GM12801 (cell line): ENCODE results near the gene PKD1L1.

Experiments
- TF ChIP-seq, protein P1 (sequence below): IDR thresholded peaks from one replicate; pipeline ENCODE4 v1.5.1; 2011; ENCODE audit warnings: control low read depth; ENCODE audit not compliant: insufficient read length; ENCODE audit errors: extremely low read depth

Gene PKD1L1

DNA sequence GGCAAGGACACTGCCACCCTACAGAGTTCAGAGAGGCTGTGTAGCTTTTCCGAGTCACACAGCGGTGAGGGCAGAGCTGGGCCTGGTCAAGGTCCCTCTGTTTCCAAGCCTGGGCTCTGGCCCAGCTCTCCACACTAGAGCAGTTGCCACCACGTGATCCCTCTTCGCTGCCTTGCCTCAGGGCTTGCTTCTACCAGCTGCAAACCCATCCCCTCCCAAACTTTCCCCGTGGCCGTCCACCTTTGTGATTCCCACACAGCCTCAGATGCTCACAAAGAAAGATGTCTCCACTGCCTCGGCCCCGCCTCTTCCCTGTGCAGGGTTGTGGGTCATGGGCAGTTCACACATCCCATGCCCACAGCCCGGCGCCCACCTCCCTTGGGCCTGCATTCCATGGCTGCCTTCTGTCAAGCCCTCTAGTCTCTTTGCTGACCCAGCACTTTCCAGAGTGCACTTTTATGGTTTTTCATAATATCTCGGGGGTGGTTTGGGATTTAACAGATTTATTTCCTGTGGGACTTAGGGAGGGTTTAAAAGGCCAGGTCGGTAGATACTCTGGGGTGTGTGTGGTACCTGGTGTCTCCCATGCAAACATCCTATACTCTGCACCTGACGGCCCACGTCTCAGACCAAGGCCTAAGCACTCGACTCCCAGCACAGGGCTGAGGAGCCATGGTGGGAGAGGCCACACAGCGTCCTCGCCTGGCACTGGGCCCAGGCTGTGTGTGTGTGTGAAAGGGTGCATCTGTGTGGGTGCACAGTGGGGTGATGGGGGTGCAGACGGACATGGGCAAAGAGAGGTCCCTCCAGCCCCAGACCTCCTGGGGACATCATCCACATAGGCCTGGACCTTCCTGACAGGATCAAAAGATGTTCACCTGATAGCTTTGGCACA, 59.6 kb downstream of the PKD1L1 start:
- TF ChIP-seq, protein P1, sequence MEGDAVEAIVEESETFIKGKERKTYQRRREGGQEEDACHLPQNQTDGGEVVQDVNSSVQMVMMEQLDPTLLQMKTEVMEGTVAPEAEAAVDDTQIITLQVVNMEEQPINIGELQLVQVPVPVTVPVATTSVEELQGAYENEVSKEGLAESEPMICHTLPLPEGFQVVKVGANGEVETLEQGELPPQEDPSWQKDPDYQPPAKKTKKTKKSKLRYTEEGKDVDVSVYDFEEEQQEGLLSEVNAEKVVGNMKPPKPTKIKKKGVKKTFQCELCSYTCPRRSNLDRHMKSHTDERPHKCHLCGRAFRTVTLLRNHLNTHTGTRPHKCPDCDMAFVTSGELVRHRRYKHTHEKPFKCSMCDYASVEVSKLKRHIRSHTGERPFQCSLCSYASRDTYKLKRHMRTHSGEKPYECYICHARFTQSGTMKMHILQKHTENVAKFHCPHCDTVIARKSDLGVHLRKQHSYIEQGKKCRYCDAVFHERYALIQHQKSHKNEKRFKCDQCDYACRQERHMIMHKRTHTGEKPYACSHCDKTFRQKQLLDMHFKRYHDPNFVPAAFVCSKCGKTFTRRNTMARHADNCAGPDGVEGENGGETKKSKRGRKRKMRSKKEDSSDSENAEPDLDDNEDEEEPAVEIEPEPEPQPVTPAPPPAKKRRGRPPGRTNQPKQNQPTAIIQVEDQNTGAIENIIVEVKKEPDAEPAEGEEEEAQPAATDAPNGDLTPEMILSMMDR, result no peak

DNA sequence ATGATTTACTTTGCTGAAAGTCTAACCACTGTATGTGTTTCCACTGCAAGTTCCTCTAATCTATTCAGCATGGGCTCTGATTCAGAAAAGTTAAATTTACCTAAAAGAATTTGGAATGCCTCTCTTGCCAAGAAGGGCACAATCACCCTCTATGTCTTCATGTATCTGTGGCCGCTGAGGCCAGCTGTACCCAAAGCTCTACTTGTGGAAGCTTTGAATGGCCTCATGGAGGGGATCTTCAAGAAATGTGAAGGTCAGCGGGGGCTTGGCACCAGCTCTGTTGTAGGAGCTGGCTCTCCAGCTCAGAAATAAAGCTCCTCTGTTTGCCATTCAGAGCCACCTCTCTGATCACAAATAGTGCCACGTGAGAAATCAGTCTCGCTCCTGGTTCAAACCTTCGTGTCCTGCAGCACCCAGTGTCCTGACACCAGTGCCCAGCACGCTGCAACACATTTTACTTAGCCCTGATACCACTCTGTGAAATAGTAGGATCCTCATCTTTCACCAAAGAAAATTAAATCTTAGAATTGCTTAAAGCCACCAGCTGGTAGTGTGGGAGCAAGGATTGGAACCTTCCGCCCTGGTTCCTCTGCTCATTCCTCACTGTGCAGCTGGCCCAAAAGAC, 61.1 kb downstream of the PKD1L1 start:
- TF ChIP-seq, protein P1, result no peak

DNA sequence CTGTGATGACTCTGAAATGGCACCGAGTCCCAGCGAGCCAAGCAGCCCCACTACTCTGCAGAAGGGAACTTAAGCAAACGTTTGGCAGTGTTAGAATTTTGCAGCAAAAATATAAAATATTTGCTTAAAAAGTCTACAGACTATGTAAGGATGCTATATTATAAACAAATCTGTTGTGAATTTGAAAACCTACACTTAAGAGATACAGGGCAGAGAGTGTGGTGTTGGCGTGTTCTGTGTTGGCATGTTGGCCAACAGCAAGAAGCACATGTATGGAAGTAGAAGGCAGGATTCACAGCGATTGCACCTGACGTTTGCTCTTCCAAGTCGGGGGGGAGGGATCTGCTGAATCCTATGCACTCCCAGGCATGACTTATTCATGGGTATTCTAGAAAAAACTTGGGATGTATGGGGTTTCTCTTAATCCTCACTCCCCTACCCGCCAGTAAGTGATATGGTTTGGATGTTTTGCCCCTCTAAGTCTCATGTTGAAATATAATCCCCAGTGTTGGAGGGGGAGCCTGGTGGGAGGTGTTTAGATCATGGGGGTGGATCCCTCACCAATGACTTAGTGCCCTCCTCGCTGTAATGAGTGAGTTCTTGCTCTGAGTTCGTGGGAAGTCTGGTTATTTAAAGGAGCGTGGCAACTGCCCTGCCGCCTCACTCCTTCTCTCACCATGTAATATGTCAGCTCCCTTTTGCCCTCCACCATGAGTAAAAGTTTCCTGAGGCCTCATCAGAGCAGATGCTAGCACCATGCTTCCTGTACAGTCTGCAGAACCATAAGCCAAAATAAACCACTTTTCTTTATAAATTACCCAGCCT, 62.1 kb downstream of the PKD1L1 start:
- TF ChIP-seq, protein P1, result no peak

DNA sequence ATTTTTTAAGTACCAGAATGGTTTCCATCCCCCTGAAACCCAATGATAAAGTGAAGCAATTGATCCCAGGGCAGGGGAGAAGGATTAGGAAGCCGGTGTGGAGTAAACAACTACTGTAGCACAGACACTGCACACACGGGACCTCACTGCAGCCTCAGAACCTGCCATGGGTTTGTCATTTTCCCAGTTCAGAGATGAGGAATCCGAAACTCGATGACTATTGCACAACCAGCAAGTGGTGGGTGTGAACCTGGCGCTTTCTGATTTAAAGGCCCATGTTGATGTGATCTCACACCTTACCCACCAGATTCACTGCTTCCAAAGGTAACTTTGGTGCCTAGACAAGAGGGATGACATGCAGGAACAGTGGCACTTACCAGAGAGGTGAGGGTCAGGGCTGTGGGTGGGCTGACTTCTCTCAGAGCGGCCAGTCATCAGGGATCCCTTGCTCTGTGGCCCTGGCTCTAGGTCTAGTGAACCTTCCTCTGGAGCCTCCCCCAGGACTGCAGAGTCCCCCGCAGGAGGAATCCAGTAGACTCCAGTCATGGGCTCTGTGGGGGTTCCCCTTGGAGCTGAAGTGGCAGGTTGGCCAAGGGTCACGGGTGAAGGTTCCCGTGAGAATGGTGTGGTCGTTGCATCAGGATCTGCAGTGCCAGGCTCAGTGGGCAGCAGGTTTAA, 62.8 kb downstream of the PKD1L1 start:
- TF ChIP-seq, protein P1, result no peak

DNA sequence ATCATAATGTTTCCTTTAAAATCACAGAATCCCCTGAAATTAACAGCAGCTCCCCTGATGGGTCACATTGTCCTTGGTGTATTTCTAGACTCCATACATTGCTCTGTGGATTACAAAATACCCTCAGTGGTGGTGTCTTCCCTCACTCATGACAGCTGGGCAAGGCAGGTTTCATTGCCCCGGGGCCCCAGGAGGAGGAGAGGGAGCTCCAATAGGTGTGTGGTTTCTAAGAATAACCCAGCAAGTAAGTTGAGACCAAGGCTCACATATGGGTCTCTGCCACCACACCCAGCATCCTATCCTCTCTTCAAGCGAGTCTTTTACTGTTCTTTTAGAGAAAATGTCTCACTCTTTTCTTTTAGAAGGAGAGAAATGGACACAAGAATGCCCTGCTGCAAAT, 63.6 kb downstream of the PKD1L1 start:
- TF ChIP-seq, protein P1, result no peak

DNA sequence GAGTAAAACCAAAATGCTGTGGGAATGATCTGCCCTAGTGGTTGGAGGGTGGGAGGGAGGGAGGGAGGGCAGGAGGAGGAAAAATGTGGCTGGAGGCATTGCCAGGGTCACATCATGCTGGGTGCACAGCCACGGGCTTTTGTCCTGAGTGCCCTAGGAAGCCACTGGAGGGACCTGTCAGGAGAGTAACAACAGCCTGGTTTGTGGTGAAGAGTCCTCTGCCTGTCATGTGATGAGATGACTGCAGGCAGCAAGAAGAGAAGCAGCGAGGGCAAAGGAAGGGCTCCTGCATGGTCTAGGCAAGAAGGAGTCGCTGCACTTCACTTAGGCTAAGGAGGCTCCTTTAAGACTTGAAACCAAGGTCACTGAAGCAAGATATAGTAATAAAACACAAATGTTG, 65.6 kb downstream of the PKD1L1 start:
- TF ChIP-seq, protein P1, result no peak
